ENCODE results near the gene RFWD3. TPM values are rescaled to one million over a fixed set of nuclear protein-coding genes. Genes with fewer than 3 reads are reported as not detected.

The RFWD3 gene
- total RNA-seq, 1 donor from 2014 or later = 30.5 TPM

DNA sequence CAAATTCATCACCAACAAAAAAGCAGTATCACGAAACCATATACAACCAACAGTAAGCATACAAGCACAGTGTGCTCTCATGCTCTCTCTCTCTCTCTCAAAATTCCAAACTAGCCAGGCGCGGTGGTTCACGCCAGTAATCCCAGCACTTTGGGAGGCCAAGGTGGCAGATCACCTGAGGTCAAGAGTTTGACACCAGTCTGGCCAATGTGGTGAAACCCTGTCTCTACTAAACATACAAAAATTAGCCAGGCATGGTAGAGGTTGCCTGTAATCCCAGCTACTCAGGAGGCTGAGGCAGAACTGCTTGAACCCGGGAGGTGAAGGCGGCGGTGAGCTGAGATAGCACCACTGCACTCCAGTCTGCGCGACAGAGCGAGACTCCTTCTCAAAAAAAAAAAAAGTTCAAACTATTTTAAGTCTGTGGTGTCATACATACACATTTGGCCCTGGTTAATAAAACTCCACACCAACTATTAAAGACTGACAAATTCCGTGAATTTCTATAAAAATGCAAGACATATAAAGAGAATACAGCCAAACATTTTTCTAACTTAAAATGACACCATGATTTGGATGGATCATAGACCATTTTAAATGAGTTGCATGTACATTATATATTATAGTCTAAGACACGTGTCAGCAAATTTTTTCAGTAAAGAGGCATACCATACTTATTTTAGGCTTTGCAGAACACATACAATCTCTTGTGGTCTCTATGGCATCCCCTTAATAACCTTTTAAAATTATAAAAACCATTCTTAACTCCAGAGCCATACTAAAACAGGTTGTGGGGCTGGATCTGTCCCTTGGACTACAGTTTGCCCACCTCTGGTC, 90.7 kb downstream of the RFWD3 start:
- TF ChIP-seq, protein P1, sequence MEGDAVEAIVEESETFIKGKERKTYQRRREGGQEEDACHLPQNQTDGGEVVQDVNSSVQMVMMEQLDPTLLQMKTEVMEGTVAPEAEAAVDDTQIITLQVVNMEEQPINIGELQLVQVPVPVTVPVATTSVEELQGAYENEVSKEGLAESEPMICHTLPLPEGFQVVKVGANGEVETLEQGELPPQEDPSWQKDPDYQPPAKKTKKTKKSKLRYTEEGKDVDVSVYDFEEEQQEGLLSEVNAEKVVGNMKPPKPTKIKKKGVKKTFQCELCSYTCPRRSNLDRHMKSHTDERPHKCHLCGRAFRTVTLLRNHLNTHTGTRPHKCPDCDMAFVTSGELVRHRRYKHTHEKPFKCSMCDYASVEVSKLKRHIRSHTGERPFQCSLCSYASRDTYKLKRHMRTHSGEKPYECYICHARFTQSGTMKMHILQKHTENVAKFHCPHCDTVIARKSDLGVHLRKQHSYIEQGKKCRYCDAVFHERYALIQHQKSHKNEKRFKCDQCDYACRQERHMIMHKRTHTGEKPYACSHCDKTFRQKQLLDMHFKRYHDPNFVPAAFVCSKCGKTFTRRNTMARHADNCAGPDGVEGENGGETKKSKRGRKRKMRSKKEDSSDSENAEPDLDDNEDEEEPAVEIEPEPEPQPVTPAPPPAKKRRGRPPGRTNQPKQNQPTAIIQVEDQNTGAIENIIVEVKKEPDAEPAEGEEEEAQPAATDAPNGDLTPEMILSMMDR (IDR thresholded peaks at IDR 0.05; ENCODE audit: partially characterized antibody, unreplicated experiment) = no peak
- Mint-ChIP-seq H3K4me3 (ENCODE audit: unreplicated experiment) (no peak overlapping the region), H3K36me3 (ENCODE audit: unreplicated experiment) (no peaks in the 10 kb centered on the region), H3K4me1 (ENCODE audit: low read depth, unreplicated experiment) (peaks cover 18% of the 10 kb centered on the region), H3K27me3 (ENCODE audit: unreplicated experiment) (peaks cover 2% of the 10 kb centered on the region), H3K9me3 (ENCODE audit: unreplicated experiment) (no peaks in the 10 kb centered on the region), H3K27ac (ENCODE audit: unreplicated experiment) (no peak overlapping the region)
- DNase-seq = no peak

DNA sequence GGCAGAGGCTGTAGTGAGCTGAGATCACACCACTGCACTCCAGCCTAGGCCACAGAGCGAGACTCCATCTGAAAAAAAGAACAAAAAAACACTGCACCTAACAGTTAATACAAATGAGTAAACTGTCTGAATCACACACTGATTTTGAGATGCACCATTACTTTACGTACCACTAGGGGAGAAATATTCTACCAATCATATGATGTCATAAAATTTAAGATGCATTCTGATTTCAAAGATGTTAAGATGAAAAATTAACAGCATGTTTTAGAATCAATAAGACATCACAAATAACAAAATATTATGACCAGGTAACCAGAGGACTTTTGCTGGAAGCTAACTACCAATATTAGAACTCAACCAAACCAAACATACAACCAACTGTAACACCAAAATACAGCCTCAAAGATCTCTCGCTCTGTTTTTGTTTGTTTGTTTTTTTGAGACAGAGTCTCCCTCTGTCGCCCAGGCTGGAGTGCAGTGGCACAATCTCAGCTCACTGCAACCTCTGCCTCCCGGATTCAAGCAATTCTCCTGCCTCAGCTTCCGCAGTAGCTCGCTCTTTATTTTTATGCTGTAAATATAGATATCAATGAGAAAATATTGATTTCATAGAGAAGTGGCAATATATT, 91.4 kb downstream of the RFWD3 start:
- TF ChIP-seq, protein P1 (IDR thresholded peaks at IDR 0.05; ENCODE audit: partially characterized antibody, unreplicated experiment) = no peak
- Mint-ChIP-seq H3K27me3 (ENCODE audit: unreplicated experiment) (peaks cover 2% of the 10 kb centered on the region), H3K9me3 (ENCODE audit: unreplicated experiment) (no peaks in the 10 kb centered on the region), H3K4me1 (ENCODE audit: low read depth, unreplicated experiment) (peaks cover 24% of the 10 kb centered on the region), H3K4me3 (ENCODE audit: unreplicated experiment) (no peak overlapping the region), H3K27ac (ENCODE audit: unreplicated experiment) (no peak overlapping the region), H3K36me3 (ENCODE audit: unreplicated experiment) (no peaks in the 10 kb centered on the region)
- DNase-seq = no peak

DNA sequence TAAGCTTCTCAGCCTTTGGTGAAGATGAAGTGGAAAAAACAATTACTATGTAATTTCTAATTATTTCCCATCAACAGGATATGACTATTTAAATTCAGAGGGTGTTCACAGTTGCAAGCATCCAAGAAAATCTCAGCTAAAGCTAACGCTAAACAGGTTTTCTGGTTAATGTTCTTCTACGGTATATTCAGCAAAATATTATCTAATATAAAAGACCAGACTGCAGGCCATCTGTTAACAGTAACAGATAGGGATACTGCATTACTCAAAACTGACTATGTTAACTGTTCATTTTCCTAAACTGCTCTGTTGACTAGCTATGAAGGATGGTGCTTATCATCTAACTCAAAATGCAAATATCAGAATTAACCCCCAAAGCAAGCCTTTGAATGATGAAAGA, 92.5 kb downstream of the RFWD3 start:
- H3K9me3 Mint-ChIP-seq (ENCODE audit: unreplicated experiment) = no peaks in the 10 kb centered on the region
- H3K4me1 Mint-ChIP-seq (ENCODE audit: low read depth, unreplicated experiment) = peaks cover 26% of the 10 kb centered on the region
- H3K36me3 Mint-ChIP-seq (ENCODE audit: unreplicated experiment) = no peaks in the 10 kb centered on the region
- H3K27ac Mint-ChIP-seq (ENCODE audit: unreplicated experiment) = peak overlapping the region; percentile 50
- DNase-seq = no peak
- no peak overlapping the region for H3K4me3 Mint-ChIP-seq (ENCODE audit: unreplicated experiment)
- TF ChIP-seq, protein P1 (IDR thresholded peaks at IDR 0.05; ENCODE audit: partially characterized antibody, unreplicated experiment) = no peak
- H3K27me3 Mint-ChIP-seq (ENCODE audit: unreplicated experiment) = peaks cover 2% of the 10 kb centered on the region

DNA sequence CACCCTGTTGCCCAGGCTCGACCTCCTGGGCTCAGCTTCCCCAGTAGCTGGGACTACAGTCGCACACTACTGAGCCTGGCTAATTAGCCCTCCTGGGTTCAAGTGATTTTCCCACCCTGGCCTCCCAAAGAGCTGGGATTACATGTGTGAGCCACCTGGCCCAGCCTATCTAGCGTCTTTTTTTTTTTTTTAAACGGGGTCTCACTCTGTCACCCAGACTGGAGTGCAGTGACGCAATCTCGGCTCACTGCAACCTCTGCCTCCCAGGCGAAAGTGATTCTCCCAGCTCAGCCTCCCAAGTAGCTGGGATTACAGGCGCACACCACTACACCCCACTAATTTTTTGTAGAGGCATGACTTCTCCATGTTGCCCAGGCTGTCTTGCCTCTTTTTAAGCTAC, 93.1 kb downstream of the RFWD3 start:
- Mint-ChIP-seq H3K4me1 (ENCODE audit: low read depth, unreplicated experiment) (peaks cover 24% of the 10 kb centered on the region), H3K36me3 (ENCODE audit: unreplicated experiment) (no peaks in the 10 kb centered on the region), H3K27ac (ENCODE audit: unreplicated experiment) (peak overlapping the region; percentile 50), H3K4me3 (ENCODE audit: unreplicated experiment) (no peak overlapping the region), H3K27me3 (ENCODE audit: unreplicated experiment) (peaks cover 2% of the 10 kb centered on the region), H3K9me3 (ENCODE audit: unreplicated experiment) (no peaks in the 10 kb centered on the region)
- TF ChIP-seq, protein P1 (IDR thresholded peaks at IDR 0.05; ENCODE audit: partially characterized antibody, unreplicated experiment) = no peak
- no peak for DNase-seq

Other genes with a start within 250 kb of the RFWD3 start
- 1.6 TPM for gene CLEC18B, start 245.4 kb downstream of the RFWD3 start, total RNA-seq (ENCODE audit: unreplicated experiment)
- gene GLG1, start 59.8 kb downstream of the RFWD3 start, total RNA-seq (ENCODE audit: unreplicated experiment) = 143 TPM
- gene MLKL, start 34.0 kb upstream of the RFWD3 start, total RNA-seq (ENCODE audit: unreplicated experiment) = not detected
- gene FA2H, start 107.9 kb upstream of the RFWD3 start, total RNA-seq (ENCODE audit: unreplicated experiment) = not detected

Data from glutamatergic neuron (in vitro differentiated cells).